Endothelial cell (in vitro differentiated cells): ENCODE measurements around the gene RGS13. TPM values are rescaled to one million over a fixed set of nuclear protein-coding genes. Genes with fewer than 3 reads are reported as not detected.

Experiments
- DNase-seq: peaks from one replicate; pipeline ENCODE4 v3.0.0; 2021; ENCODE audit warnings: low spot score
- H3K27ac Mint-ChIP-seq: one replicate; pipeline ENCODE4 v1.8.0; 2021; ENCODE audit warnings: mixed read lengths, inconsistent platforms; ENCODE audit not compliant: unreplicated experiment
- H3K27me3 Mint-ChIP-seq: one replicate; pipeline ENCODE4 v1.8.0; 2021; ENCODE audit warnings: mild to moderate bottlenecking, moderate library complexity, mixed read lengths, inconsistent platforms; ENCODE audit not compliant: unreplicated experiment
- H3K36me3 Mint-ChIP-seq: one replicate; pipeline ENCODE4 v1.8.0; 2021; ENCODE audit warnings: mild to moderate bottlenecking, low read depth, mixed read lengths, inconsistent platforms; ENCODE audit not compliant: unreplicated experiment
- H3K4me1 Mint-ChIP-seq: one replicate; pipeline ENCODE4 v1.8.0; 2021; ENCODE audit warnings: mild to moderate bottlenecking, mixed read lengths, inconsistent platforms; ENCODE audit not compliant: unreplicated experiment
- H3K4me3 Mint-ChIP-seq: one replicate; pipeline ENCODE4 v1.8.0; 2021; ENCODE audit warnings: mild to moderate bottlenecking, mixed read lengths, inconsistent platforms; ENCODE audit not compliant: unreplicated experiment
- H3K9me3 Mint-ChIP-seq: one replicate; pipeline ENCODE4 v1.8.0; 2021; ENCODE audit warnings: mixed read lengths, inconsistent platforms; ENCODE audit not compliant: unreplicated experiment
- long read RNA-seq: library from polyadenylated mRNA; unstranded; transcript quantifications from one replicate; pipeline ENCODE4 v2.0.0, GENCODE V29; 2020; ENCODE audit not compliant: unreplicated experiment
- total RNA-seq: library from RNA; stranded (reverse); fragmentation: NEBNext Ultra II Directional; extraction: Animal tissue kit (Norgen Biotek cat#: 25700); gene quantifications from one replicate; pipeline ENCODE4 v1.2.1, GENCODE V29; 2021; ENCODE audit not compliant: unreplicated experiment
- TF ChIP-seq, protein P1 (sequence below): fragments of 200-600 bp; sonication (generic); IDR thresholded peaks from one replicate; pipeline ENCODE4 v1.5.0; 2021; ENCODE audit warnings: antibody characterized with exemption; ENCODE audit not compliant: unreplicated experiment

RGS13 gene, protein sequence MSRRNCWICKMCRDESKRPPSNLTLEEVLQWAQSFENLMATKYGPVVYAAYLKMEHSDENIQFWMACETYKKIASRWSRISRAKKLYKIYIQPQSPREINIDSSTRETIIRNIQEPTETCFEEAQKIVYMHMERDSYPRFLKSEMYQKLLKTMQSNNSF
- not detected for total RNA-seq
- long read RNA-seq, result 0 reads

DNA sequence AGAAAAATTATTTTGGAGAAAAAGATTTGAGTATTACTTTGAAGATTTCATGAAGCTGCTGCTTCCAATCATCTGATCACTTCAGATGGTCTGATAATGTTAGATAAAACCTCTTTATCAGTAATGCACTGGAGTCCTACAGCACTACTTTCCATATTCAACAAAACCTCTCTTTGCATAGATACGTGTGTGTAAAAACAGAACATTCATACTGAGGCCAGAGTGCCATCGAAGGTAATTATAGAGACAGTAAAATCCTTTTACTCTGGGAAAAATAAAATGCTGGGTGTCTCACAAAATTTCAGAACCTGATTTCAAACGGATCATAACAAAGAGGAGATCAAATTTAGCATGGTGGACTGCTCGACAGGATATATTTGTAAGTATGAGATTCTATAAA lies at the start of gene RGS13:
Gene RGS13 (plus strand): TSS at position 209 of the 400 bp plus-strand sequence. CDS start 8,188 bp downstream, outside the sequence.
- TF ChIP-seq, protein P1, sequence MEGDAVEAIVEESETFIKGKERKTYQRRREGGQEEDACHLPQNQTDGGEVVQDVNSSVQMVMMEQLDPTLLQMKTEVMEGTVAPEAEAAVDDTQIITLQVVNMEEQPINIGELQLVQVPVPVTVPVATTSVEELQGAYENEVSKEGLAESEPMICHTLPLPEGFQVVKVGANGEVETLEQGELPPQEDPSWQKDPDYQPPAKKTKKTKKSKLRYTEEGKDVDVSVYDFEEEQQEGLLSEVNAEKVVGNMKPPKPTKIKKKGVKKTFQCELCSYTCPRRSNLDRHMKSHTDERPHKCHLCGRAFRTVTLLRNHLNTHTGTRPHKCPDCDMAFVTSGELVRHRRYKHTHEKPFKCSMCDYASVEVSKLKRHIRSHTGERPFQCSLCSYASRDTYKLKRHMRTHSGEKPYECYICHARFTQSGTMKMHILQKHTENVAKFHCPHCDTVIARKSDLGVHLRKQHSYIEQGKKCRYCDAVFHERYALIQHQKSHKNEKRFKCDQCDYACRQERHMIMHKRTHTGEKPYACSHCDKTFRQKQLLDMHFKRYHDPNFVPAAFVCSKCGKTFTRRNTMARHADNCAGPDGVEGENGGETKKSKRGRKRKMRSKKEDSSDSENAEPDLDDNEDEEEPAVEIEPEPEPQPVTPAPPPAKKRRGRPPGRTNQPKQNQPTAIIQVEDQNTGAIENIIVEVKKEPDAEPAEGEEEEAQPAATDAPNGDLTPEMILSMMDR, result no peak
- Mint-ChIP-seq H3K36me3 (no peaks in the 10 kb centered on the region), H3K27me3 (no peaks in the 10 kb centered on the region), H3K4me3 (no peak within 1 kb of the TSS), H3K27ac (no peak within 1 kb of the TSS), H3K9me3 (no peaks in the 10 kb centered on the region), H3K4me1 (no peaks in the 10 kb centered on the region)
- no peak for DNase-seq

DNA sequence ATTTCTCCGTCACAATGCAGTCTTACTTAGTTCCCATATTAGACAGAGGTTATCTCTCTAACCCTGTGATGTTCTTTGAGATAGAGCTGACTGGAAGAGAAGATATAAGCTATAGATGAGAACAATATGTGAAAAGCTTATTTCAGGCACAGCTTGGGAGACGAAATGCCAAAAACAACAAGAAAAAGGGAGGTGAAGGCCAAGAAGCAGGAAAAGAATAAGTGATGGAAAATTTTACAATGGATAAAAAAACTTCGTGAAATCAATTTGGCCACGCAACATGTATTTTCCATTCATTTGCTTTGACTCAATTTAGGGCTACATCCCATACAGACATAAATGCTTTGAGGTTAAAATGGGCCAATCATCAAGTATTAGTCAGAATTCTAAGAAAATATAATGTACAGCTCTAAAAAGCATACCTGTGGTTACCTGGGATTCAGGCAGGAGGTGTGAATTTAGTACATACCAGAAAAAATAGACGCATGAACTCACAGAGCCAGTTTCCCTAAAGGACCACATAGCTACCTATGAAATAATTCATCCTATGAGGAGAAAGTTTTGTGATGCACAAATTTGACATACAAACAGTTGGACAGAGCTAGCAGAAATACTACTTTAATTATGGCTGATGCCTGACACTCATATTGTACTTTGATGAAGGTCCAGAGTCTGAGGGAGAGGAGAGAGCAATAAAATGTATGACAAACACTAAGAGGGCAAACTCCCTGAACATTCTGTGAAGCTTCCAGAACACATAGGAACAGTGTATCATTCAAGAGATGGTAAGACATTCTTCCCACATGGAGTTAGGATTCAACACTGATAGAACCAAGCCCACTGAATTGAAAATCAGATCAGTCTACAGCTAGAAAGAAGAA lies 48.3 kb upstream of the RGS13 start:
- no peaks in the 10 kb centered on the region for H3K9me3 Mint-ChIP-seq
- no peak for DNase-seq
- TF ChIP-seq, protein P1, result no peak
- no peaks in the 10 kb centered on the region for H3K36me3 Mint-ChIP-seq
- no peaks in the 10 kb centered on the region for H3K4me1 Mint-ChIP-seq
- peaks cover 1% of the 10 kb centered on the region for H3K27me3 Mint-ChIP-seq
- no peak overlapping the region for H3K4me3 Mint-ChIP-seq
- H3K27ac Mint-ChIP-seq, result no peak overlapping the region

DNA sequence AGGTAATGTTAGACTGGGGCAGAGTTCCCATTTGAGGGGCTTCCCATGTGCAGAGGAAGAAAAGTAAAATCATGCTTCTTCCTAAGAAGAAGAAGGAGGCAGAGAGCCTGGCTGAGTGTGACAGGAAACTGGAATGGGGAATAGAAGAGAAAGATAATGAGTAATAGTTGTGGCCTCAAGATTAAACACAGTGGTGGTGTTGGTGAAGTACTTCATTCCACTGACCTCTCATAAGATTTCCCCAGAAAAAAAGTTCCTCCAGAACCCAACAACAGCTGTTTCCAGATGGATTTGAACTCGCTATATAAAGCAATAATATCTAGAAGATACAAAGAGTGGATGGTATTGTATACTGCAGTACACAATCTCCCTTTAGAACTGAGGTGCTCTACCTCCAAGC lies 47.4 kb upstream of the RGS13 start:
- no peak overlapping the region for H3K4me3 Mint-ChIP-seq
- no peak for DNase-seq
- no peaks in the 10 kb centered on the region for H3K4me1 Mint-ChIP-seq
- no peaks in the 10 kb centered on the region for H3K36me3 Mint-ChIP-seq
- peaks cover 1% of the 10 kb centered on the region for H3K27me3 Mint-ChIP-seq
- no peak overlapping the region for H3K27ac Mint-ChIP-seq
- no peaks in the 10 kb centered on the region for H3K9me3 Mint-ChIP-seq
- TF ChIP-seq, protein P1, result no peak

DNA sequence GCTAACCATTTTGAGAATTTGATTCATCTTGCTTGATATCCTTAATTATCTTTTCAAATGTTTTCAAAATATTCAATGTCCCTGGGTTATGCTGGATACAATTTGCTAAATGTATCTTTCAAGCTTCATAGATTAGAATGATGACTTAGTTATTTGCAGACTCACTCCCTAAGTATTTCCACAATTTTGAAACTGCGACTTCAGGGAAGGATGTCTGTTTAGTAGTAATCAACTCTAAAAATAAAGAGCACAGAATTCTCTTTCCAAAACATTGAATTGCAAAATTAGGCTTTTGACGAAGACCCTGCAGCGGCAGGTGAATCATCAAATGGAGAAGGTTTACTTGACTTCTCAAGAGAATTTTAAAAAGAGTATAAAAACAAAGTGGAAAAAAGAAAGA lies 46.1 kb upstream of the RGS13 start:
- Mint-ChIP-seq H3K4me1 (no peaks in the 10 kb centered on the region), H3K9me3 (no peaks in the 10 kb centered on the region), H3K36me3 (no peaks in the 10 kb centered on the region), H3K4me3 (no peak overlapping the region), H3K27me3 (peaks cover 1% of the 10 kb centered on the region), H3K27ac (no peak overlapping the region)
- DNase-seq, result no peak
- TF ChIP-seq, protein P1, result no peak

DNA sequence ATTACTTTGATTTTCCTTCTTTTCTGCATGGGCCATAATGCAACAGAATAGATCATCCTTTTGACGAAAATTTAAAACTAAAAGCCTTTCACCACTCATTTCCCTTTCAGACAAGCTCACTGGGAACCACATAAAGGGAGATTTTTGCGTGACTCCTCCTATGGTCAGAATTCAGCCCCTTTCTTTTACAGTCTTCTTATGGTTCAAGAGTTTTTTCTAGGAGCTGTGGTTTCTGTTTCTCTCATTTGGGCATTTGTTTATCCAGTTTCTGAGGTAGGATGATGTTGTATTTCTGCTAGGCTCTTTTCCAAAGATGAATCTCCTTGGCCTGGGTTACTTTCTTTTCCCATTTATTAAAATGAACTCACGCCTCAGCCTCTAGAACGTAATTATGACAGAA lies 43.4 kb upstream of the RGS13 start:
- DNase-seq, result no peak
- Mint-ChIP-seq H3K27ac (no peak overlapping the region), H3K36me3 (no peaks in the 10 kb centered on the region), H3K27me3 (peaks cover 1% of the 10 kb centered on the region), H3K4me3 (no peak overlapping the region), H3K4me1 (no peaks in the 10 kb centered on the region), H3K9me3 (no peaks in the 10 kb centered on the region)
- TF ChIP-seq, protein P1, result no peak
